CD14-positive monocyte (primary cell): ENCODE results near the gene POMT1. TPM values are rescaled to one million over a fixed set of nuclear protein-coding genes. Genes with fewer than 3 reads are reported as not detected.

Experiments used
- DNase-seq, 3 donors: peaks; one replicate each; pipeline ENCODE4 v3.0.0-alpha.2; 2011 to 2022
- H2AFZ ChIP-seq: 2 replicates; pipeline ENCODE4 v1.6.0; 2012; ENCODE audit warnings: mild to moderate bottlenecking, low read depth, low read length, inconsistent platforms; ENCODE audit not compliant: insufficient read depth, poor library complexity, severe bottlenecking
- H3K27ac ChIP-seq, 2 donors: 1 replicate in 1 of 2; 2 replicates in 1 of 2; pipeline ENCODE4 v1.5.1; 2012 to 2013; ENCODE audit warnings: low read length in 2 of 2, control low read depth in 1 of 2, inconsistent platforms in 1 of 2, low read depth in 1 of 2, mild to moderate bottlenecking in 1 of 2
- H3K27me3 ChIP-seq, 2 donors: one replicate each; pipeline versions ENCODE4 v1.6.0 to v1.6.1; 2011 to 2013; ENCODE audit warnings: low read length in 2 of 2; ENCODE audit not compliant: control insufficient read depth in 2 of 2, insufficient read depth in 2 of 2
- H3K36me3 ChIP-seq, 2 donors: replicated peaks in 1 of 2; 1 replicate in 1 of 2; 2 replicates in 1 of 2; pipeline versions ENCODE4 v1.5.1 to v1.6.1; 2012 to 2013; ENCODE audit warnings: low read length in 2 of 2, control low read depth in 1 of 2, inconsistent platforms in 1 of 2, mild to moderate bottlenecking in 1 of 2; ENCODE audit not compliant: insufficient read depth in 2 of 2, control insufficient read depth in 1 of 2
- H3K4me1 ChIP-seq, 2 donors: 1 replicate in 1 of 2; 2 replicates in 1 of 2; pipeline versions ENCODE4 v1.5.1 to v1.6.1; 2012 to 2013; ENCODE audit warnings: low read length in 2 of 2, control low read depth in 1 of 2, inconsistent platforms in 1 of 2, mild to moderate bottlenecking in 1 of 2, moderate library complexity in 1 of 2; ENCODE audit not compliant: insufficient read depth in 2 of 2, control insufficient read depth in 1 of 2
- H3K4me2 ChIP-seq: replicated peaks from 2 replicates; pipeline ENCODE3; 2012; ENCODE audit warnings: low read length, moderate library complexity, mild to moderate bottlenecking; ENCODE audit not compliant: poor library complexity, severe bottlenecking; ENCODE audit errors: extremely low read depth
- H3K4me3 ChIP-seq, 3 experiments: fragments of 200-600 bp in 1 of 3; sonication (generic) in 1 of 3; replicated peaks in 1 of 3; 1 replicate in 2 of 3; 2 replicates in 1 of 3; pipeline ENCODE4 v1.5.1; 2011 to 2013; ENCODE audit warnings: low read length in 3 of 3, mild to moderate bottlenecking in 3 of 3, control low read depth in 2 of 3, low read depth in 2 of 3, inconsistent platforms in 1 of 3, moderate library complexity in 1 of 3
- H3K79me2 ChIP-seq: 2 replicates; pipeline ENCODE4 v1.6.0; 2012; ENCODE audit warnings: mild to moderate bottlenecking, control low read depth, inconsistent platforms, low read length, moderate library complexity; ENCODE audit not compliant: insufficient read depth
- H3K9ac ChIP-seq: 2 replicates; pipeline ENCODE4 v1.6.0; 2017; ENCODE audit warnings: low read length, mild to moderate bottlenecking; ENCODE audit not compliant: insufficient read depth, poor library complexity, severe bottlenecking
- H3K9me3 ChIP-seq, 2 donors: replicated peaks in 1 of 2; 1 replicate in 1 of 2; 2 replicates in 1 of 2; pipeline versions ENCODE4 v1.5.1 to v1.6.1; 2012 to 2013; ENCODE audit warnings: low read length in 2 of 2, control low read depth in 1 of 2; ENCODE audit not compliant: control insufficient read depth in 1 of 2, insufficient read depth in 1 of 2
- H4K20me1 ChIP-seq: 2 replicates; pipeline ENCODE4 v1.6.0; 2012; ENCODE audit warnings: mild to moderate bottlenecking, low read length, control low read depth, moderate library complexity; ENCODE audit not compliant: insufficient read depth
- H3K27ac Mint-ChIP-seq, 7 donors: one replicate each; pipeline ENCODE4 v1.8.0; 2020; ENCODE audit warnings: mild to moderate bottlenecking in 7 of 7, mixed read lengths in 7 of 7, moderate library complexity in 6 of 7, inconsistent platforms in 2 of 7
- H3K27me3 Mint-ChIP-seq, 3 donors: one replicate each; pipeline ENCODE4 v1.8.0; 2021 to 2022; ENCODE audit warnings: low read depth in 3 of 3, mild to moderate bottlenecking in 3 of 3, mixed read lengths in 3 of 3, moderate library complexity in 3 of 3, inconsistent platforms in 1 of 3
- H3K36me3 Mint-ChIP-seq, 2 donors: one replicate each; pipeline ENCODE4 v1.8.0; 2020; ENCODE audit warnings: mixed read lengths in 2 of 2, inconsistent platforms in 1 of 2, mild to moderate bottlenecking in 1 of 2
- H3K4me1 Mint-ChIP-seq: one replicate; pipeline ENCODE4 v1.8.0; 2020; ENCODE audit warnings: mild to moderate bottlenecking, mixed read lengths
- H3K4me3 Mint-ChIP-seq, 2 donors: one replicate each; pipeline ENCODE4 v1.8.0; 2020; ENCODE audit warnings: mild to moderate bottlenecking in 2 of 2, mixed read lengths in 2 of 2, moderate library complexity in 1 of 2
- H3K9me3 Mint-ChIP-seq, 7 donors: one replicate each; pipeline ENCODE4 v1.8.0; 2020 to 2022; ENCODE audit warnings: mixed read lengths in 7 of 7, mild to moderate bottlenecking in 6 of 7, moderate library complexity in 6 of 7, inconsistent platforms in 2 of 7
- CTCF ChIP-seq: fragments of 200-600 bp; IDR thresholded peaks from one replicate; pipeline ENCODE4 v1.8.0; 2022; ENCODE audit warnings: antibody characterized with exemption, mild to moderate bottlenecking
- WGBS: methylation state at CpG from one replicate; pipeline ENCODE4 v1.1.5; 2013; ENCODE audit warnings: missing lambda C conversion rate; ENCODE audit not compliant: insufficient coverage; 5-methylcytosine and 5-hydroxymethylcytosine counted together
- intact Hi-C, 2 donors: fragments of 100-400 bp; cut with micrococcal nuclease; formaldehyde crosslinking; loops; one replicate each; pipeline versions ENCODE4 v1.15.0 to v1.15.1; 2023
- polyA plus RNA-seq, 3 donors: library from polyadenylated mRNA; depleted of rRNA in 1 of 3; unstranded in 2 of 3; stranded (reverse) in 1 of 3; fragments of 300-500 nt in 2 of 3; fragments of >200 nt in 1 of 3; fragmentation: Illumina TruSeq in 2 of 3; gene quantifications; 1 replicate in 2 of 3; 2 replicates in 1 of 3; pipeline ENCODE4 v1.2.3, GENCODE V29; 2012 to 2021

The POMT1 gene
- polyA plus RNA-seq, 3 donors, result 5.9 to 22.3 (median 7.5) TPM

DNA sequence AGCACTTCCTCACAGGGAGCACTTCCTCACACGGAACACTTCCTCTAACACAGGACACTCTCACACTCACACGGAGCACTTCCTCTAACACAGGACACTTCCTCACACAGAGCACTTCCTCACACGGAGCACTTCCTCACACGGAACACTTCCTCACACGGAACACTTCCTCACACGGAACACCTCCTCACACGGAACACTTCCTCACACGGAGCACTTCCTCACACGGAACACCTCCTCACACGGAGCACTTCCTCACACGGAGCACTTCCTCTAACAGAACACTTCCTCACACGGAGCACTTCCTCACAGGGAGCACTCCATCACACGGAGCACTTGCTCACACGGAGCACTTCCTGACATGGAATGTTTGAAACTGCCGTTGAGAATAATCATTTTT, 13.4 kb downstream of the POMT1 start:
- Histone ChIP-seq H3K4me3 (no peak overlapping the region), H3K9ac (no peak overlapping the region), H3K4me2 (no peak overlapping the region), H3K36me3 (peaks cover 49 to 60% of the 10 kb centered on the region in 2 donors), H4K20me1 (no peaks in the 10 kb centered on the region), H2AFZ (no peak overlapping the region), H3K27me3 (no peaks in the 10 kb centered on the region), H3K4me1 (no peaks in the 10 kb centered on the region), H3K79me2 (no peaks in the 10 kb centered on the region), H3K27ac (peak overlapping the region; percentile 43 to 67), H3K9me3 (peaks cover 26 to 30% of the 10 kb centered on the region in 2 donors)
- peaks cover 49 to 73% of the 10 kb centered on the region in 2 donors for H3K36me3 Mint-ChIP-seq
- peaks cover 0 to 2% (median 0%) of the 10 kb centered on the region in 3 donors for H3K27me3 Mint-ChIP-seq
- peak; percentile 41 to 80 (median 57) for DNase-seq
- no peaks in the 10 kb centered on the region for H3K4me1 Mint-ChIP-seq
- no peak for TF ChIP-seq CTCF
- intact Hi-C loops, result no loop called here
- H3K27ac Mint-ChIP-seq, result no peak overlapping the region
- 2% methylated on average over 10 of the region's 15 CpGs for WGBS
- no peak overlapping the region for H3K4me3 Mint-ChIP-seq
- H3K9me3 Mint-ChIP-seq, result peaks cover 0 to 11% (median 4%) of the 10 kb centered on the region in 7 donors

- Histone ChIP-seq H3K27me3 (no peaks in the 10 kb centered on the region), H2AFZ (no peak overlapping the region), H4K20me1 (no peaks in the 10 kb centered on the region), H3K9ac (no peak overlapping the region), H3K27ac (peak overlapping the region; percentile 6 to 67), H3K4me3 (no peak overlapping the region), H3K36me3 (peaks cover 49 to 60% of the 10 kb centered on the region in 2 donors), H3K4me1 (no peaks in the 10 kb centered on the region), H3K9me3 (peaks cover 26 to 30% of the 10 kb centered on the region in 2 donors), H3K4me2 (no peak overlapping the region), H3K79me2 (no peaks in the 10 kb centered on the region)
- Mint-ChIP-seq H3K27me3 (peaks cover 0 to 2% (median 0%) of the 10 kb centered on the region in 3 donors), H3K36me3 (peaks cover 46 to 73% of the 10 kb centered on the region in 2 donors), H3K4me3 (no peak overlapping the region), H3K27ac (peak overlapping the region in 1 of 7 donors; percentile 12), H3K4me1 (no peaks in the 10 kb centered on the region), H3K9me3 (peaks cover 0 to 11% (median 4%) of the 10 kb centered on the region in 7 donors)
- DNase-seq, result no peak
- no peak for TF ChIP-seq CTCF
- WGBS, result 98% methylated on average over 6 of the region's 9 CpGs
- intact Hi-C loops, result no loop called here
Observed at GRCh38 chr9:131516930-131517329, 14.2 kb downstream of the POMT1 start.
